HG02884 (cell line): ENCODE results near the gene TAF4.

ENCODE experiments used
- ATAC-seq: cut with Tn5 transposase; IDR thresholded peaks from one replicate; pipeline ENCODE4 v1.9.1; 2021; ENCODE audit warnings: mild to moderate bottlenecking, moderate library complexity; ENCODE audit not compliant: unreplicated experiment

The TAF4 gene

GRCh38 chr20:62046431-62046830 lies 19.2 kb downstream of the TAF4 start:
- ATAC-seq: no peak

- ATAC-seq: no peak
Observed at GRCh38 chr20:62045529-62046285, 20.0 kb downstream of the TAF4 start.

- ATAC-seq: no peak
Observed at GRCh38 chr20:62045118-62045517, 20.6 kb downstream of the TAF4 start.

GRCh38 chr20:62044631-62045030 lies 21.1 kb downstream of the TAF4 start:
- no peak for ATAC-seq

GRCh38 chr20:62043131-62043914 lies 22.4 kb downstream of the TAF4 start:
- no peak for ATAC-seq

- no peak for ATAC-seq
Observed at GRCh38 chr20:62042025-62042820, 23.5 kb downstream of the TAF4 start.

GRCh38 chr20:62040933-62041332 lies 24.7 kb downstream of the TAF4 start:
- ATAC-seq: no peak

GRCh38 chr20:62040381-62040922 lies 25.2 kb downstream of the TAF4 start:
- no peak for ATAC-seq

GRCh38 chr20:62039738-62040137 lies 25.9 kb downstream of the TAF4 start:
- no peak for ATAC-seq

GRCh38 chr20:62032609-62033368 lies 32.9 kb downstream of the TAF4 start:
- ATAC-seq: no peak

- no peak for ATAC-seq
Observed at GRCh38 chr20:62031462-62032092, 34.1 kb downstream of the TAF4 start.

GRCh38 chr20:62030834-62031434 lies 34.7 kb downstream of the TAF4 start:
- ATAC-seq: no peak

GRCh38 chr20:62030357-62030756 lies 35.3 kb downstream of the TAF4 start:
- no peak for ATAC-seq

GRCh38 chr20:62029949-62030348 lies 35.7 kb downstream of the TAF4 start:
- ATAC-seq: no peak

- ATAC-seq: no peak
Observed at GRCh38 chr20:62029296-62029695, 36.4 kb downstream of the TAF4 start.

- no peak for ATAC-seq
Observed at GRCh38 chr20:62028384-62028783, 37.3 kb downstream of the TAF4 start.

GRCh38 chr20:62027698-62028321 lies 37.9 kb downstream of the TAF4 start:
- ATAC-seq: no peak

- ATAC-seq: no peak
Observed at GRCh38 chr20:62027116-62027515, 38.6 kb downstream of the TAF4 start.

- no peak for ATAC-seq
Observed at GRCh38 chr20:62026564-62026856, 39.2 kb downstream of the TAF4 start.
